Measurements from ENCODE around the gene ALKBH6.

ALKBH6 gene

DNA sequence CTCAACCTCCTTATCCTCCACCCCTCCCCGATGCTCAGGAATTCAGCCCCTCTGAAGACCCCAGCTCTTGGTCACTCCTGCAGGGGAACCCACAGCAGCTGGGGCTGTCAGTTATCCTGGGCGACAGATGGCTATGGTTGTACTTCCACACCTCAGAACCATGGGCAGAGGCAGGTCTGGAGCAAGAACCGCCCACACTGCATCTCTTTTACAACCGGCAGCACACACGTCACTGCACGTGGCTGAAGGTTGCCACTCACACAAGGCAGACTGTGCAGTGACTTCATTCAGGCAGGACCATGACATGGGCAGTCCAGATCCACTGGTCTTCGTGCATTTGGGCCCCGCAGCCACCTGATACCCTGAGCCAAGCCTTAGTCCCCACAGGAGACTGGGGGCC lies 40.5 kb downstream of the ALKBH6 start:
- TF ChIP-seq, protein P1, sequence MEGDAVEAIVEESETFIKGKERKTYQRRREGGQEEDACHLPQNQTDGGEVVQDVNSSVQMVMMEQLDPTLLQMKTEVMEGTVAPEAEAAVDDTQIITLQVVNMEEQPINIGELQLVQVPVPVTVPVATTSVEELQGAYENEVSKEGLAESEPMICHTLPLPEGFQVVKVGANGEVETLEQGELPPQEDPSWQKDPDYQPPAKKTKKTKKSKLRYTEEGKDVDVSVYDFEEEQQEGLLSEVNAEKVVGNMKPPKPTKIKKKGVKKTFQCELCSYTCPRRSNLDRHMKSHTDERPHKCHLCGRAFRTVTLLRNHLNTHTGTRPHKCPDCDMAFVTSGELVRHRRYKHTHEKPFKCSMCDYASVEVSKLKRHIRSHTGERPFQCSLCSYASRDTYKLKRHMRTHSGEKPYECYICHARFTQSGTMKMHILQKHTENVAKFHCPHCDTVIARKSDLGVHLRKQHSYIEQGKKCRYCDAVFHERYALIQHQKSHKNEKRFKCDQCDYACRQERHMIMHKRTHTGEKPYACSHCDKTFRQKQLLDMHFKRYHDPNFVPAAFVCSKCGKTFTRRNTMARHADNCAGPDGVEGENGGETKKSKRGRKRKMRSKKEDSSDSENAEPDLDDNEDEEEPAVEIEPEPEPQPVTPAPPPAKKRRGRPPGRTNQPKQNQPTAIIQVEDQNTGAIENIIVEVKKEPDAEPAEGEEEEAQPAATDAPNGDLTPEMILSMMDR (conservative IDR thresholded peaks at IDR 0.05; ENCODE audit: low read depth, low read length), result no peak
- no peak overlapping the region for H3K4me3 ChIP-seq (ENCODE audit: low read depth, low read length)

GRCh38 chr19:35966771-35967170 lies 47.2 kb downstream of the ALKBH6 start:
- TF ChIP-seq, protein P1 (conservative IDR thresholded peaks at IDR 0.05; ENCODE audit: low read depth, low read length), result no peak
- DNase-seq (ENCODE audit: low read depth), result no peak

More for the DNA sequence above, 40.5 kb downstream of the ALKBH6 start:
- no peak for DNase-seq (ENCODE audit: low read depth)

GRCh38 chr19:35963514-35963913 lies 50.5 kb downstream of the ALKBH6 start:
- DNase-seq (ENCODE audit: low read depth), result peak; percentile 76
- TF ChIP-seq, protein P1 (conservative IDR thresholded peaks at IDR 0.05; ENCODE audit: low read depth, low read length), result no peak
- H3K4me3 ChIP-seq (ENCODE audit: low read depth, low read length), result no peak overlapping the region

More at GRCh38 chr19:35966771-35967170, 47.2 kb downstream of the ALKBH6 start:
- no peak overlapping the region for H3K4me3 ChIP-seq (ENCODE audit: low read depth, low read length)

- DNase-seq (ENCODE audit: low read depth), result no peak
- no peak overlapping the region for H3K4me3 ChIP-seq (ENCODE audit: low read depth, low read length)
- TF ChIP-seq, protein P1 (conservative IDR thresholded peaks at IDR 0.05; ENCODE audit: low read depth, low read length), result no peak
Observed at GRCh38 chr19:35960432-35960972, 53.5 kb downstream of the ALKBH6 start.

- DNase-seq (ENCODE audit: low read depth), result no peak
- H3K4me3 ChIP-seq (ENCODE audit: low read depth, low read length), result no peak overlapping the region
- TF ChIP-seq, protein P1 (conservative IDR thresholded peaks at IDR 0.05; ENCODE audit: low read depth, low read length), result no peak
Observed at GRCh38 chr19:35959968-35960320, 54.1 kb downstream of the ALKBH6 start.

All from choroid plexus epithelial cell (primary cell).